Dedifferentiated amniotic fluid mesenchymal stem cell (primary cell): ENCODE data around the gene ENTPD6.
"Not testable (repeated sequence)": the region's sequence is repeated elsewhere in the genome, so short reads cannot be mapped to it uniquely, and the experiment has no call there.

Source experiments
- DNase-seq: peaks from one replicate; pipeline ENCODE4 v3.0.0-alpha.2; 2016; ENCODE audit errors: extremely low spot score

Gene ENTPD6

DNA sequence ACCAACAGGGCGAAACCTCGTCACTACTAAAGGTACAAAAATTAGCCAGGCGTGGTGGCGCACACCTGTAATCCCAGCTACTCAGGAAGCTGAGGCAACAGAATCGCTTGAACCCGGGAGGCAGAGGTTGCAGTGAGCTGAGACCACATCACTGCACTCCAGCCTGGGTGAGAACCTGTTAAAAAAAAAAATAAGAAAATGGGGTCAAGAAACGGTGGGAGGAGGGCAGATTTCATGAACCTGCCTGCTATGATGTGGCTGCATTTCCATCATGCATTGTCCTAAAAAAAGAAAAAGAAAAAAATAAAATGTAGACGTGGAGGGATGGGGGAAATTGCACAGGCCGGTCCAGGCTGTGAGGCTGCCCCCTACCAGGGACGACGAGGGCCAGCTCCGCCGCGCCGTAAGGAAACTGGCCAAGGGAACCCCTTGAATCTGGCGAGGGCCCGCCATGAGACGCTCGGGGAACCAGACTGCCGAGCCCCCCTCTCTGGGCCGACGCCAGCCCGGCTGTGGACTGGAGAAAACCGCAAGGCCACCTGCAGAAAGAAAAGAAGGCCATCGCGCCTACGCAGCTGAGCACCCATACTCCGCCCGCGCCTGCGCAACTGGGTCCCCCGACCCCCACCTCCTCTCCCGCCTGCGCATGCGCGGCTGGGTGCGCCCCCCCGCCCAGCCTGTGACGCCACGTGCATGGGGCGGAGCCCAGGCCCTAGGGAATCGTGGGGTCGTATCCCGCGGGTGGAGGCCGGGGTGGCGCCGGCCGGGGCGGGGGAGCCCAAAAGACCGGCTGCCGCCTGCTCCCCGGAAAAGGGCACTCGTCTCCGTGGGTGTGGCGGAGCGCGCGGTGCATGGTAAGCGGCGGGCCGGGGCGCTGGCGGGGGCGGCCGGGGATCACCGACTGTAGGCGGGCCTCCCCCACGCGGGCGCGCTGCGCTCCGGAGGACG is at the start of gene ENTPD6:
TSS of gene ENTPD6 (plus strand) at position 699 of the 948 bp plus-strand sequence. CDS start 10,825 bp downstream, outside the sequence.
- peak; percentile 80 for DNase-seq

GRCh38 chr20:25146976-25147375 is 48.5 kb upstream of the ENTPD6 start:
- no peak for DNase-seq

- no peak for DNase-seq
Observed at GRCh38 chr20:25147716-25148115, 47.8 kb upstream of the ENTPD6 start.

- DNase-seq, result no peak
Observed at GRCh38 chr20:25148181-25148981, 47.1 kb upstream of the ENTPD6 start.

GRCh38 chr20:25148982-25149846 is 46.3 kb upstream of the ENTPD6 start:
- no peak for DNase-seq

GRCh38 chr20:25150016-25150415 is 45.5 kb upstream of the ENTPD6 start:
- no peak for DNase-seq

GRCh38 chr20:25158043-25158442 is 37.5 kb upstream of the ENTPD6 start:
- no peak for DNase-seq

DNA sequence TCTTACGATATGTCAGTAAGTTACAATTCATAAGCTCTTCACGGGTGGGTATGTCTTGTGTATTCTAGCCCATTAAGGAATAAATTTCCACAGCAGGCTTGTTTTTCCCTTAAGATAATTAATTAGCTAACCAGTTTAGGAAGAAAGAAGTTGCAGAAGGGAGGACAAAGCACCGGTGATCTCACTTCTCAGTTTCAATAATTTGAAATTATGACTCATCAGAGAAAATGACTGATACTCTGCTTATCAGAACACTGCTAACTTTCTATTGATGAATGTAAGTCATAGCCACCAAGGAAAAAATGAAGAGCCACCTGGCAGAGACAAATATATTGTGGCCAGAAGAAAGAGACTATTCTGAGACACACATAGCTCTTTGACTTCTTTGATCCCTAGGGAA is 35.0 kb upstream of the ENTPD6 start:
- no peak for DNase-seq

DNA sequence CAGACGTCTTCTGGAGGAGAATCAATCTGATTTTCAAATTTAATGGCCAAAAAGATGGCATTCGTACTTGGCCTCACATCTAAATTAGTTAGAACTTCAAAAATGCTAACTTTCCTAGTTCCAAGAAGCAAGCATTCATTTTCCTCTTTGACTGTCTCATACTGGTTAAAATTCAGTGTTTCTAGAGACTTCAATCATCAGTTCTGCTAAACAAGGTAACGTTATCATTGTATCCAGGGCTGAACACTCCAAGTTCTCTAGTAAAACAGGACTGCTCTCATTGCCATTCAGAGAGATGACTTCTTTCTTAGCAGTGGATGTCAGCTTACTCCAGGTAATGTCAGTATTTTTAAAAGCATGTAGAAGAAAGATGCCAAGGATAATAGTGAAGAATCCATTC is 34.6 kb upstream of the ENTPD6 start:
- no peak for DNase-seq

GRCh38 chr20:25165128-25165527 is 30.4 kb upstream of the ENTPD6 start:
- no peak for DNase-seq

- DNase-seq, result not testable (repeated sequence)
Observed at GRCh38 chr20:25166105-25166782, 29.3 kb upstream of the ENTPD6 start.

GRCh38 chr20:25173321-25173720 is 22.2 kb upstream of the ENTPD6 start:
- DNase-seq, result no peak

- no peak for DNase-seq
Observed at GRCh38 chr20:25173886-25174308, 21.6 kb upstream of the ENTPD6 start.

GRCh38 chr20:25176184-25176583 is 19.3 kb upstream of the ENTPD6 start:
- no peak for DNase-seq

DNA sequence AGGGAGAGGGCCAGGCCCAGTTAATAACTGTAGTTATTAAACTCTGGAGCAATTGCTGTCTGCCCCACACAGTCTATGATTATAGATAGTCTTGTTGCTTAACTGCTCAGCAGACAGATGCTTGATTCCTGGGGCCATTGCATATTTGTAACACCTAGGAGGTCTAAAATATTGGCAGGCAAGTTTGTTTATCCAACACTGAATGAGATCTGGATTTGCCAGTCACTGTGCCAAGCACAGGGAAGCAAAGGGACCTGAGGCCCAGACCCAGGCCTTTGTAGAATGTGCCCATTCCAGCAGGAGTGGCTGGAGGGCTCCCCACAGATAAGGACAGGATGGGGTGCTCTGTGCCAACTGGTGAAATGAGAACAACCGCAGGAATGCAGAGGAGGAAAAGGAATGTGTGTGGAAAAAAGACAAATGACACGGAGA is 17.6 kb upstream of the ENTPD6 start:
- no peak for DNase-seq

- DNase-seq, result peak; percentile 91
Observed at GRCh38 chr20:25178563-25179438, 16.7 kb upstream of the ENTPD6 start.

GRCh38 chr20:25179439-25180089 is 15.9 kb upstream of the ENTPD6 start:
- no peak for DNase-seq

DNA sequence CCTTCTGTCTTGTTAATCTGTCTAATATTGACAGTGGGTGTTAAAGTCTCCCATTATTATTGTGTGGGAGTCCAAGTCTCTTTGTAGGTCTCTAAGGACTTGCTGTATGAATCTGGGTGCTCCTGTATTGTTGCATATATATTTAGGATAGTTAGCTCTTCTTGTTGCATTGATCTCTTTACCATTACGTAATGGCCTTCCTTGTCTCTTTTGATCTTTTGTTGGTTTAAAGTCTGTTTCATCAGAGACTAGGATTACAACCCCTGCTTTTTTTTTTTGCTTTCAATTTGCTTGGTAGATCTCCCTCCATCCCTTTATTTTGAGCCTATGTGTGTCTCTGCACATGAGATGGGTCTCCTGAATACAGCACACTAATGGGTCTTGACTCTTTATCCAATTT is 11.1 kb upstream of the ENTPD6 start:
- DNase-seq, result not testable (repeated sequence)

DNA sequence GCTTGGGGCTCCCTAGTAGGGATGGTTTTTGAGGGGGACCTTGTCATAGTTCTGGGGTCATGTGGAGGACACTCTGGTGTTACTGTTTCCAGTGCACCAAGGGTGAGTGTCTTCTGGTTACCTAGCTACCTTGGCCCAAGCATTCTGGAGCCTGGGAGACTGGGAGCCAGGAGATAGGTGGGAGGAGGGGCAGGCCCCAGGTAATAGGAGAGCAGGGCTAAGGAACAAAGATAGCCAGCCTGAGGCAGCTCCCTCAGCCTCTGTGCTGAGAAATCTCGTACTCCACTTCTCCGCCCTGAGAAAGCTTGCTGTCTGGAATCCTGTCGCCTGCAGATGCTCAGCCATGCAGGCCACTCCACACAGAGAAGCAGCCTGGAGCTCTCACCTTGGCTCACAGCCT is 8.3 kb upstream of the ENTPD6 start:
- DNase-seq, result no peak
